ENCODE data around the gene CYYR1. TPM values are rescaled to one million over a fixed set of nuclear protein-coding genes. Genes with fewer than 3 reads are reported as not detected.

Gene CYYR1
- total and polyA plus RNA-seq, 4 donors: 1.9 to 3.4 (median 2.2) TPM

DNA sequence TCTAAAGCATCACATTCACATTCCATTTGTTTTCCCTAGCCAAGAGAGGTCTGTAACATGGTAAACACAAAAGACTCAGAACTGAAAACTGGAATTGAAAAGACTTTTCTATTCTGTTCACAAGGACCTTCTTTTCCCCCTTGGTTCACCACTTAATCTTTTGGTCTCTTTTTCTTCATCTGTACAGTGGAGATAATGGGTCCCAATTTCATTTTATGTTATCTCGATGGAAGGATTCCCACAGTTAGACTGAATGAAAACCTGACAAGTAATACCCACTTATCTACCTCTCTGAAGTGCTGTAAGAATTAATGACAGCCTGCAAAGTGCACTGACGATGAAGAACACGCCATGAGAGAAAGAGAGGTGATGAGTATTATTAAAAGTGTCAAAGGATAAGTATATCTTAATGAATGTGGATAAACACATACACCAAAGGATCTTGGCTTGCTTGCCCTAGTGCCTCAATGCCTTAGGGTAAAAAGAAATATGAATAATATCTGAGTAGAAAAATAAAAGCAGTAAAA, 71.5 kb downstream of the CYYR1 start:
- Histone ChIP-seq H3K27me3 (ENCODE audit: control insufficient read depth in 4 of 4, insufficient read depth in 4 of 4, low read length in 3 of 4) (no peaks in the 10 kb centered on the region), H3K9ac (ENCODE audit: low read depth in 1 of 2, low read length in 2 of 2) (no peak overlapping the region), H3K9me3 (ENCODE audit: control insufficient read depth in 4 of 4, low read length in 3 of 4) (no peaks in the 10 kb centered on the region), H3K36me3 (ENCODE audit: control insufficient read depth in 4 of 4, insufficient read depth in 3 of 4, low read depth in 1 of 4, low read length in 3 of 4) (no peaks in the 10 kb centered on the region), H3K4me1 (ENCODE audit: control insufficient read depth in 4 of 4, insufficient read depth in 4 of 4, low read length in 3 of 4) (no peaks in the 10 kb centered on the region), H3K4me3 (ENCODE audit: low read depth in 1 of 3, low read length in 3 of 3) (no peak overlapping the region), H3K27ac (ENCODE audit: low read depth in 1 of 2, low read length in 2 of 2) (no peak overlapping the region)
- 74% methylated on average over 3 of the region's 3 CpGs for WGBS
- no peak for TF ChIP-seq MAX (IDR thresholded peaks at IDR 0.05)
- no peak for TF ChIP-seq RAD21 (IDR thresholded peaks at IDR 0.05)
- TF ChIP-seq CTCF (IDR thresholded peaks at IDR 0.05; ENCODE audit: low read depth, low read length, missing input control): no peak
- no peak for TF ChIP-seq HNF4G (IDR thresholded peaks at IDR 0.05)
- TF ChIP-seq EGR1 (IDR thresholded peaks at IDR 0.05; ENCODE audit: low read depth in 2 of 2): no peak
- TF ChIP-seq FOXA2 (IDR thresholded peaks at IDR 0.05): no peak
- TF ChIP-seq JUND (IDR thresholded peaks at IDR 0.05): no peak
- TF ChIP-seq FOXA1 (IDR thresholded peaks at IDR 0.05): no peak
- no peak for TF ChIP-seq GABPA (IDR thresholded peaks at IDR 0.05 in 1 of 2, conservative IDR thresholded peaks at IDR 0.05 in 1 of 2)
- TF ChIP-seq, protein P1, sequence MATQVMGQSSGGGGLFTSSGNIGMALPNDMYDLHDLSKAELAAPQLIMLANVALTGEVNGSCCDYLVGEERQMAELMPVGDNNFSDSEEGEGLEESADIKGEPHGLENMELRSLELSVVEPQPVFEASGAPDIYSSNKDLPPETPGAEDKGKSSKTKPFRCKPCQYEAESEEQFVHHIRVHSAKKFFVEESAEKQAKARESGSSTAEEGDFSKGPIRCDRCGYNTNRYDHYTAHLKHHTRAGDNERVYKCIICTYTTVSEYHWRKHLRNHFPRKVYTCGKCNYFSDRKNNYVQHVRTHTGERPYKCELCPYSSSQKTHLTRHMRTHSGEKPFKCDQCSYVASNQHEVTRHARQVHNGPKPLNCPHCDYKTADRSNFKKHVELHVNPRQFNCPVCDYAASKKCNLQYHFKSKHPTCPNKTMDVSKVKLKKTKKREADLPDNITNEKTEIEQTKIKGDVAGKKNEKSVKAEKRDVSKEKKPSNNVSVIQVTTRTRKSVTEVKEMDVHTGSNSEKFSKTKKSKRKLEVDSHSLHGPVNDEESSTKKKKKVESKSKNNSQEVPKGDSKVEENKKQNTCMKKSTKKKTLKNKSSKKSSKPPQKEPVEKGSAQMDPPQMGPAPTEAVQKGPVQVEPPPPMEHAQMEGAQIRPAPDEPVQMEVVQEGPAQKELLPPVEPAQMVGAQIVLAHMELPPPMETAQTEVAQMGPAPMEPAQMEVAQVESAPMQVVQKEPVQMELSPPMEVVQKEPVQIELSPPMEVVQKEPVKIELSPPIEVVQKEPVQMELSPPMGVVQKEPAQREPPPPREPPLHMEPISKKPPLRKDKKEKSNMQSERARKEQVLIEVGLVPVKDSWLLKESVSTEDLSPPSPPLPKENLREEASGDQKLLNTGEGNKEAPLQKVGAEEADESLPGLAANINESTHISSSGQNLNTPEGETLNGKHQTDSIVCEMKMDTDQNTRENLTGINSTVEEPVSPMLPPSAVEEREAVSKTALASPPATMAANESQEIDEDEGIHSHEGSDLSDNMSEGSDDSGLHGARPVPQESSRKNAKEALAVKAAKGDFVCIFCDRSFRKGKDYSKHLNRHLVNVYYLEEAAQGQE (IDR thresholded peaks at IDR 0.05): no peak
- TF ChIP-seq ZBTB33 (IDR thresholded peaks at IDR 0.05): no peak
- no peak for TF ChIP-seq NR2F2 (IDR thresholded peaks at IDR 0.05)
- TF ChIP-seq YY1 (IDR thresholded peaks at IDR 0.05): no peak
- TF ChIP-seq, protein P2, sequence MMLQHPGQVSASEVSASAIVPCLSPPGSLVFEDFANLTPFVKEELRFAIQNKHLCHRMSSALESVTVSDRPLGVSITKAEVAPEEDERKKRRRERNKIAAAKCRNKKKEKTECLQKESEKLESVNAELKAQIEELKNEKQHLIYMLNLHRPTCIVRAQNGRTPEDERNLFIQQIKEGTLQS (IDR thresholded peaks at IDR 0.05): no peak
- TF ChIP-seq TAF1 (conservative IDR thresholded peaks at IDR 0.05): no peak
- no peak for TF ChIP-seq HNF4A (conservative IDR thresholded peaks at IDR 0.05)
- no peak for TF ChIP-seq RXRA (IDR thresholded peaks at IDR 0.05)
- TF ChIP-seq SP1 (IDR thresholded peaks at IDR 0.05): no peak
- DNase-seq (ENCODE audit: low spot score): no peak

Measured in liver (tissue), 9 donors.